MCF 10A (cell line): ENCODE results near the gene TSC2. TPM values are rescaled to one million over a fixed set of nuclear protein-coding genes. Genes with fewer than 3 reads are reported as not detected.
"Not testable (repeated sequence)": the region's sequence is repeated elsewhere in the genome, so short reads cannot be mapped to it uniquely, and the experiment has no call there.

Experiments used
- BruUV-seq: library from RNA; stranded (reverse); fragments of 400-500 nt; replicated peaks from 2 replicates; lab custom pipeline; 2021; lab: Mats Ljungman, UMichigan
- CTCF ChIA-PET: fragments of 300-600 bp; sonication (Branson Sonifier 250); formaldehyde crosslinking; extraction: SDS; loops from one replicate; lab custom pipeline; 2021; ENCODE audit warnings: antibody characterized with exemption, inconsistent platforms; lab: Yijun Ruan, JAX
- POLR2A ChIA-PET: fragments of 300-600, 350-650 bp; sonication (Branson Sonifier 250); formaldehyde crosslinking; extraction: SDS; loops from one replicate; lab custom pipeline; 2020; ENCODE audit warnings: antibody characterized with exemption, inconsistent platforms; lab: Yijun Ruan, JAX
- DNase-seq: peaks from one replicate; pipeline ENCODE4 v3.0.0-alpha.2; 2018; ENCODE audit not compliant: unreplicated experiment
- H3K27ac Mint-ChIP-seq: one replicate; pipeline ENCODE4 v1.8.0; 2022; ENCODE audit warnings: mild to moderate bottlenecking, low read depth, mixed read lengths; ENCODE audit not compliant: unreplicated experiment
- H3K27me3 Mint-ChIP-seq: one replicate; pipeline ENCODE4 v1.8.0; 2022; ENCODE audit warnings: mixed read lengths; ENCODE audit not compliant: insufficient read depth, unreplicated experiment
- H3K36me3 Mint-ChIP-seq: one replicate; pipeline ENCODE4 v1.8.0; 2022; ENCODE audit warnings: mild to moderate bottlenecking, moderate library complexity, mixed read lengths; ENCODE audit not compliant: insufficient read depth, unreplicated experiment
- H3K4me1 Mint-ChIP-seq: one replicate; pipeline ENCODE4 v1.8.0; 2022; ENCODE audit warnings: mixed read lengths; ENCODE audit not compliant: insufficient read depth, unreplicated experiment
- H3K4me3 Mint-ChIP-seq: one replicate; pipeline ENCODE4 v1.8.0; 2022; ENCODE audit warnings: mild to moderate bottlenecking, moderate library complexity, mixed read lengths; ENCODE audit not compliant: unreplicated experiment
- H3K9me3 Mint-ChIP-seq: one replicate; pipeline ENCODE4 v1.8.0; 2022; ENCODE audit warnings: mixed read lengths; ENCODE audit not compliant: unreplicated experiment
- intact Hi-C: fragments of 100-400 bp; cut with micrococcal nuclease; formaldehyde crosslinking; loops from 2 replicates; pipeline ENCODE4 v1.14.1; 2022
- total RNA-seq: library from RNA; stranded (reverse); gene quantifications from 2 replicates; pipeline ENCODE4 v1.2.3, GENCODE V29; 2022

TSC2 gene
- total RNA-seq, 1 experiment from 2014 or later: 99.8 TPM

DNA sequence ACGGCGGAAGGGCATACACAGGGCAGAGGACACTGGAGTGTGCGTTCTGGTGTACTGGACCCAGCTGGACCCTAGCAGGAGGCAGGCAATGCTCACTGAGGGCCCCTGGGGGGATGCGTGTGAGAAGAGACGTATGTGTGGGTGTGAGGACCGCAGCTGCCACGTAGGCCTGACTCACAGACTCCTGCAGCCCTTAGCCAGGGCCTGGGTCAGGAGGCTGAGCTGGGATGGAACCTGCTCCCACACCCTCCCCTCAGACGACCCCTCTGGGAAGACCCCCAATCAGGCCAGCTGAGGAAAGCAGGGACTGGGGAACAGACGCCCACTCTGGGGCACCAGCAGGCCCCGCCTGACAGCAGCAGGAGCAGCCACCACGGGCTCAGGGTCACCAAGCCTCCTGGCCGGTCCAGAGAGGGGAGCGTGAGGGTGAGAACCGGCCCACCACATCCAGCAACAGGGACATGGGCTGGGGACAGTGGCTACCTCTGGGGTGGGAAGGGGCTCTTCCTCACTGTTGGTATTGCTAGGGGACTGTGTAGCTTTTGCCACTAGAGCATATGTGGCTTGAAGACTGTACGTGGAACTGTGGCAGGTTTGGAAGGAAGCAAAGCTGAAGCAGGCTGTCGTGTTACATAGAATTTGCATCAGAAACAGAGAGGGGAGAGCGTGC lies 59.5 kb downstream of the TSC2 start:
- H3K27me3 Mint-ChIP-seq, H3K4me1 Mint-ChIP-seq, intact Hi-C loops, POLR2A ChIA-PET, CTCF ChIA-PET, H3K4me3 Mint-ChIP-seq, H3K9me3 Mint-ChIP-seq, H3K27ac Mint-ChIP-seq, BruUV-seq: not testable (repeated sequence)
- DNase-seq: peak; percentile 57
- H3K36me3 Mint-ChIP-seq: peaks cover 23% of the 10 kb centered on the region

DNA sequence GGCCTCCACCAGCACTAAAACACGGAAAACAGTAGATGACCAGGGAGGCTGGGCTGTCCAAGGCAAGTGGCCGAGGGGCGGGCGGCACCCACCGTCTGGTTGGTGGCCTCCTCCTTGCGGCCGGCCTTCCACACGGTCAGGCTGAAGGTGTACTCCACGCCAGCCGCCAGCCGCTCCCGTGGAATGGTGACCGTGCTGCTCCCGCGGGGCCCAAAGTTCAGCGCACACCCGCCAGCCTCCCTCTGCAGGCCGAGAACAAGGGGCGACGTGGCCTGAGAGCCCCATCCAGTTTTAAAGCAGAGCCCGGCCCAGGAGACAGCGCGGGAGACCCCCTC lies 60.0 kb downstream of the TSC2 start:
- BruUV-seq, H3K9me3 Mint-ChIP-seq, H3K4me3 Mint-ChIP-seq, H3K27ac Mint-ChIP-seq, intact Hi-C loops, DNase-seq, CTCF ChIA-PET, H3K4me1 Mint-ChIP-seq, H3K27me3 Mint-ChIP-seq, POLR2A ChIA-PET: not testable (repeated sequence)
- peaks cover 25% of the 10 kb centered on the region for H3K36me3 Mint-ChIP-seq

DNA sequence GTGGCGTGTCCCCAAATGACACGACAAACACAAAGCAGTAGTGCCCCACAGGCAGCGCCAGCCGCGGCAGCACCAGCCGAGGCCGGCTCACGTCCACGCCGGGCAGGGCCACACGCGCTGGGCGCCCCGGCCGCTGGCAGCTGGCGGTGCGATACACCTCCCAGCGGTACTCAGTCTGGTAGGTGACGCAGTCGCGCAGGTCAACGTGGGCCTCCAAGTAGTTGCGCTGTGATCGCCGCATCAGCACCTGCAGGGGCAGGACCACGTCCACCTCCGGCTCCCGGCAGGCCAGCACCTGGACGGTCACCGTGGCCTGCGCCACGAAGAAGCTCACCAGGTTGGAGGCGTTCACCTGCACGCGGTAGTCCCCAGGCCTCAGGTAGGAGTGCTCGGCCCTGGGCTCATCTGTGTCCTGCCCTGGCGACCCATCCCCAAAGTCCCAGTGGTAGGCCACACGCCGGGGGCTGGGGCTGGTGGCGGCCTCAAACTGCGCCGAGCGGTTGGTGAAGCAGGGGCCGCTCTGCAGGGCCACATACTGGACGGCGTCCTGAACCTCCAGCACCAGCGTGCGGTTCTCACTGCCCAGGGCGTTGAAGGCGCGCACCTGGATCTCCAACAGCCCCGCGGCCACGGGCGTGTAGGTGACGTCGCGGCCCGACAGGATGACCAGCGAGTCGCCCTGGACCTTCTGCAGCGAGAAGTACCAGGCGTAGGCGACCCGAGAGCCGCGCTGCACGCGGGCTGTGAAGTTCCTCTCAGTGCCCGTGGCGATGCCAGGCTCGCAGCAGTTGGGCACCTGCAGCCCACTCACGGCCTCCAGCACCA lies 60.9 kb downstream of the TSC2 start:
- H3K27ac Mint-ChIP-seq, DNase-seq, H3K4me3 Mint-ChIP-seq, H3K27me3 Mint-ChIP-seq, H3K9me3 Mint-ChIP-seq, intact Hi-C loops, BruUV-seq, CTCF ChIA-PET, POLR2A ChIA-PET, H3K4me1 Mint-ChIP-seq: not testable (repeated sequence)
- H3K36me3 Mint-ChIP-seq: peaks cover 22% of the 10 kb centered on the region

DNA sequence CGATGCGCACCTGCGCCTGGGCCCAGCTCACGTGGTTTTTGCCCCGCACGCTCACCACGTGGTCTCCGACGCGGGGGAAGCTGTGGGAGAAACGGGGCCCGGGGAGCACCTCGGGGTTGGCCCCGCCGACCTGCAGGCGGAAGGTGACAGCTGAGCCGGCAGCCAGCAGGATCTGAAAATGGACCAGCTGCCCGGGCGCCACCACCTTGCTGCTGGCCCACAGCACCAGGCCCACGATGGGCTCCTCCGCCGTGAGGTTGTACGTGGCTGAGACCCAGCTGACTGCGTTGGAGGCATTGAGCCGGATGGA lies 61.4 kb downstream of the TSC2 start:
- peaks cover 22% of the 10 kb centered on the region for H3K36me3 Mint-ChIP-seq

DNA sequence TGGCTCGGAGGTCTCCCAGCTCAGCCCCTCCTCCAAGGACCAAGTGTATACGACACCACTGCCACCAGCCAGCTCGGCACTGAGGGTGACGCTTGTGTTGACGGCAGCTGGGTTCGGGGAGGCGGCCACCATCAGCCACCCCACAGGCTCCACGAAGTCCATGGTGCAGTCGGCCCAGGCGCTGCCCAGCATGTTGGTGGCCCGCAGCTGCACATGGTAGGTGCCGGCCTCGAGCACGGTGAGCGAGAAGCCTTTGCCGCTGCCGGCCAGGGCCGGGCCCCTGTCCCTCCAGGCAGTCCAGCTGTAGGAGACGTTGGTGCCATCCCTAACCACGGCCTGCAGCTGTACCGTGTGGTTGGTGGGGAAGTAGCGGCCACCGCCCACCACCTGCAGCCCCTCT lies 62.1 kb downstream of the TSC2 start:
- CTCF ChIA-PET: interaction anchor here (1.0 kb wide), 1 partner anchor 11 kb away, joined by 3 read pairs; no protein-coding TSS in a partner anchor
- intact Hi-C loops, H3K27ac Mint-ChIP-seq, POLR2A ChIA-PET, H3K4me1 Mint-ChIP-seq, DNase-seq, BruUV-seq, H3K4me3 Mint-ChIP-seq, H3K27me3 Mint-ChIP-seq, H3K9me3 Mint-ChIP-seq: not testable (repeated sequence)
- H3K36me3 Mint-ChIP-seq: peaks cover 22% of the 10 kb centered on the region

More for the DNA sequence above, 61.4 kb downstream of the TSC2 start:
- DNase-seq, H3K27me3 Mint-ChIP-seq, H3K4me1 Mint-ChIP-seq, POLR2A ChIA-PET, BruUV-seq, H3K4me3 Mint-ChIP-seq, H3K27ac Mint-ChIP-seq, CTCF ChIA-PET, intact Hi-C loops, H3K9me3 Mint-ChIP-seq: not testable (repeated sequence)

DNA sequence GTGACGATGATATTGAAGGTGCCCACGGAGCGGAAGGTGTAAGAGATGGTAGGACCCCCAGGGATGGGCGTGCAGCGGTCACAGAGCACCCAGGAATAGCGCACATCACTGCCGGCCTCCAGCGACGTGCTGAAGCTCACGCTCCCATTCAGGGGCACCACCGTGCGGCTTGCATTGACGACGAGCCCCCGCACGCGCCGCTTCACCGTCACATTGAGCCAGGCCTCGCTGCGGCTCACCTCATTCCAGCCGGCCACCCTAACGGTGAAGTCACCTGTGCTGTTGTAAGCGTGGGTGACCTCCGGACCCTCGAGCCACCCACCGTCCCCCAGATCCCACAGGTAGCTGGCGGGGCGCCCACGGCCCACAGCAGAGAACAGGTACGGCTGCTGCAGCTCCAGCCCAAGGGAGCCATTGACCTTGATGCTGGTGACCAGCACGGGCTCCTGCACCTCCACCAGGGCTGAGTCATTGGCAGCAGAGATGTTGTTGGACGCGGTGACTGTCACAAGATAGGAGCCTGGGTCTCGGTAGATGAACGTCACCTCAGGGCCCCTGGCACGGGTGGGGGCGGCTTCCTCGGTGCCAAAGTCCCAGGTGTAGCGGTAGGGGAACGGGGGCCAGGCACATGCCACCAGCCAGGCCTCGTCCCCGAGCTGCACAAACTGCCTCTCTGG lies 62.7 kb downstream of the TSC2 start:
- H3K27ac Mint-ChIP-seq, H3K27me3 Mint-ChIP-seq, DNase-seq, H3K4me1 Mint-ChIP-seq, H3K9me3 Mint-ChIP-seq, H3K4me3 Mint-ChIP-seq, BruUV-seq, intact Hi-C loops, POLR2A ChIA-PET: not testable (repeated sequence)
- H3K36me3 Mint-ChIP-seq: peaks cover 19% of the 10 kb centered on the region
- CTCF ChIA-PET: interaction anchor here (1.0 kb wide), 1 partner anchor 11 kb away, joined by 3 read pairs; no protein-coding TSS in a partner anchor

DNA sequence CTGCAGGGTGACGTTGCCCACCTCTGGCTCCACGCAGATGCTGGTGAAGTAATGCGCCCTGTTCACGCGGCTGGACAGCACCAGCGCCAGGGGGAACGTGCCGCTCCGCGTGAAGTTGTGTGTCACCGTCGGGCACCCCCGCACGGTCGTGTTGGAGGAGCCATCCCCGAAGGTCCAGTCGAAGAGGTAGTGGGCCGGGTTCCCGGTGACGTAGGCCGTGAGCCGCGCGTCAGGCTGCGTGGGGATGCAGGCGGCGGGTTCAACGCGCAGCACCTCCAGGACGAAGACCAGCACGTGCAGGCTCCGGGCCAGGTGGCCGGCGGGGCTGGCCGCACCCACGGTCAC lies 63.2 kb downstream of the TSC2 start:
- H3K36me3 Mint-ChIP-seq: peaks cover 18% of the 10 kb centered on the region
- H3K9me3 Mint-ChIP-seq, DNase-seq, POLR2A ChIA-PET, CTCF ChIA-PET, H3K27ac Mint-ChIP-seq, intact Hi-C loops, H3K4me1 Mint-ChIP-seq, H3K27me3 Mint-ChIP-seq, H3K4me3 Mint-ChIP-seq: not testable (repeated sequence)
- BruUV-seq: TSS peak; percentile 10

DNA sequence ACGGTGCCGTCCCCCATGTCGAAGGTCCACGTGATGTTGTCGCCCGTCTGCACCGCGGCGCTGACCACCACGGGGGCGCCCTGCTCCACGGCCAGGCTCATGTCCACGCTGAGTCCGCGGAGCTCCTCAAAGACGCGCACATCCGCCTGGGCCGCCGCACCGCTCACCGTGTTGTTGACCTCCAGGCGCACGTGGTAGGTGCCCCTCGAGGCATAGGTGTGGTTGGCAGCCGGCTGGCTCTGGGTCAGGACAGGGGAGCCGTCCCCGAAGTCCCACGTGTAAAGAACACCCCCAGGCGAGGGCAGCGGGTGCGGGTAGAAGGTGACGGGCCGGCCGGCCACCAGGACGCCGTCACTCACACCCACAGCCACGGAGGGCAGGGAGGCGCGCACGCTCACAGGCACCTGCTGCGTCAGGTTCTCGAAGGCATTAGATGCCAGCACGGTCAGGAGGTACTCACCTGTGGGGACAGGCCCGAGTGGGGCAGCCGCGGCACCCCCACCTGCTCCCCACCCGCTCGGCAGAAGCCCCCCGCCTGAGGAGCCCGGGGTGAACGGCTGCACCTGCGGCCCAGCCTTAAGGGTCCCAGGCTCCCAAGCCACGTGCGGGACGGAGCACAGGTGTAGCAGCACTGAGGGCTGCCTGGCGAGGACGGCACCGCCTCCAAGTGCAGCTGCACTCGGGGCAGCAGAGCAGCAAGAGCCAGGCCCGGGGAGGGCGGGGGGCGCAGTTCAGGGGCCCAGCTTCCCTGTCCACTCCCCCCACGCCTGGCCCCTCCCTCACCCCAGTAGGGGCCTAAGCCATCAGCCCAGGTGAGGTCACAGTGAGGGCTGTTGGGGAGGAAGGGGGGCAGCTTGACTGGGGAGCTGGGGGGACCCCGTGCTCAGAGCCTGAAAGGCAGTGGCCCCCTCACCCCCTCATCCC lies 63.9 kb downstream of the TSC2 start:
- H3K4me3 Mint-ChIP-seq, H3K9me3 Mint-ChIP-seq, DNase-seq, H3K27ac Mint-ChIP-seq, H3K4me1 Mint-ChIP-seq, POLR2A ChIA-PET, CTCF ChIA-PET, BruUV-seq, intact Hi-C loops, H3K27me3 Mint-ChIP-seq: not testable (repeated sequence)
- H3K36me3 Mint-ChIP-seq: peaks cover 18% of the 10 kb centered on the region
